Activated CD8-positive, alpha-beta T cell treated with anti-CD3 and anti-CD28 coated beads for 36 hours (primary cell): ENCODE measurements around the gene TMEM185A. TPM values are rescaled to one million over a fixed set of nuclear protein-coding genes. Genes with fewer than 3 reads are reported as not detected.
"Not testable (repeated sequence)": the region's sequence is repeated elsewhere in the genome, so short reads cannot be mapped to it uniquely, and the experiment has no call there.

Experiments
- ATAC-seq: fragments of 200-7000 bp; cut with Tn5 transposase; one replicate; pipeline ENCODE4 v1.10.0; 2021; ENCODE audit warnings: mild to moderate bottlenecking, moderate library complexity
- CTCF ChIA-PET: fragments of 350-600 bp; sonication (Branson Sonifier 250); formaldehyde crosslinking; loops from one replicate; lab custom pipeline; 2021; ENCODE audit warnings: antibody characterized with exemption; lab: Charles Lee
- POLR2A ChIA-PET: fragments of 350-600 bp; sonication (Branson Sonifier 250); formaldehyde crosslinking; loops from one replicate; lab custom pipeline; 2021; ENCODE audit warnings: antibody characterized with exemption; lab: Charles Lee
- DNase-seq: peaks from one replicate; pipeline ENCODE4 v3.0.0-alpha.2; 2020
- H3K27ac Mint-ChIP-seq: one replicate; pipeline ENCODE4 v1.8.0; 2021; ENCODE audit warnings: mild to moderate bottlenecking, mixed read lengths
- H3K27me3 Mint-ChIP-seq: one replicate; pipeline ENCODE4 v1.8.0; 2021; ENCODE audit warnings: mixed read lengths
- H3K36me3 Mint-ChIP-seq: one replicate; pipeline ENCODE4 v1.8.0; 2021; ENCODE audit warnings: low read depth, mixed read lengths
- H3K4me1 Mint-ChIP-seq: one replicate; pipeline ENCODE4 v1.8.0; 2021; ENCODE audit warnings: low read depth, mixed read lengths
- H3K4me3 Mint-ChIP-seq: one replicate; pipeline ENCODE4 v1.8.0; 2021; ENCODE audit warnings: mild to moderate bottlenecking, moderate library complexity, mixed read lengths
- H3K9me3 Mint-ChIP-seq: one replicate; pipeline ENCODE4 v1.8.0; 2021; ENCODE audit warnings: mixed read lengths
- intact Hi-C: fragments of 100-400 bp; cut with micrococcal nuclease; formaldehyde crosslinking; loops from one replicate; pipeline ENCODE4 v1.10.0; 2022
- total RNA-seq, 2 experiments: library from RNA; stranded (reverse); gene quantifications; one replicate each; pipeline ENCODE4 v1.2.3, GENCODE V29; 2021

TMEM185A gene
- total RNA-seq, 2 experiments from 2014 or later: 13.2 to 14.6 TPM

GRCh38 chrX:149549701-149550100, 81.9 kb downstream of the TMEM185A start, which contains the start of gene HSFX3:
TSS of gene HSFX3 (minus strand) at chrX:149549924. CDS start at chrX:149549852, 72 bp downstream.
- H3K9me3 Mint-ChIP-seq, H3K4me3 Mint-ChIP-seq, ATAC-seq, H3K36me3 Mint-ChIP-seq, POLR2A ChIA-PET, H3K4me1 Mint-ChIP-seq, H3K27me3 Mint-ChIP-seq, DNase-seq, CTCF ChIA-PET: not testable (repeated sequence)
- peak within 1 kb of the TSS; percentile 49 for H3K27ac Mint-ChIP-seq
- intact Hi-C loops: loop anchor here (10.0 kb wide), 1 partner anchor 385 kb away; the partner anchor contains the start of gene EOLA2

GRCh38 chrX:149547782-149548181, 83.8 kb downstream of the TMEM185A start:
- H3K36me3 Mint-ChIP-seq, POLR2A ChIA-PET, H3K27ac Mint-ChIP-seq, H3K27me3 Mint-ChIP-seq, CTCF ChIA-PET, ATAC-seq, H3K9me3 Mint-ChIP-seq, H3K4me3 Mint-ChIP-seq, H3K4me1 Mint-ChIP-seq, DNase-seq: not testable (repeated sequence)
- intact Hi-C loops: loop anchor here (10.0 kb wide), 1 partner anchor 387 kb away; the partner anchor contains the start of gene EOLA2

- H3K36me3 Mint-ChIP-seq, H3K27me3 Mint-ChIP-seq, H3K4me1 Mint-ChIP-seq, H3K4me3 Mint-ChIP-seq, ATAC-seq, POLR2A ChIA-PET, H3K9me3 Mint-ChIP-seq, DNase-seq, H3K27ac Mint-ChIP-seq, CTCF ChIA-PET: not testable (repeated sequence)
- intact Hi-C loops: loop anchor here (10.0 kb wide), 1 partner anchor 388 kb away; the partner anchor contains the start of gene EOLA2
Observed at GRCh38 chrX:149546962-149547361, 84.6 kb downstream of the TMEM185A start.

Other genes starting within 250 kb of the TMEM185A start
- 10 to 100 TPM; 44.8 to 50.6 TPM for gene IDS, start 126.5 kb downstream of the TMEM185A start, total RNA-seq
- gene EOLA1, start 90.8 kb downstream of the TMEM185A start, total RNA-seq: 10 to 100 TPM; 60.3 to 60.7 TPM
- not detected for gene HSFX3, start 81.9 kb downstream of the TMEM185A start, total RNA-seq
- gene MAGEA9B, start 44.3 kb downstream of the TMEM185A start, total RNA-seq: not detected
- not detected for gene HSFX2, start 36.5 kb downstream of the TMEM185A start, total RNA-seq
- gene MAGEA11, start 80.3 kb upstream of the TMEM185A start, total RNA-seq: not detected
- under 1 TPM; 0.31 to 0.61 TPM for gene HSFX1, start 142.3 kb upstream of the TMEM185A start, total RNA-seq
- not detected for gene MAGEA9, start 150.1 kb upstream of the TMEM185A start, total RNA-seq
- gene MAGEA8, start 249.4 kb upstream of the TMEM185A start, total RNA-seq: not detected